ENCODE data around the gene CPLANE2. TPM values are rescaled to one million over a fixed set of nuclear protein-coding genes. Genes with fewer than 3 reads are reported as not detected.

The CPLANE2 gene
- total RNA-seq, 4 donors from 2014 or later, result 0.60 to 12.3 (median 4.3) TPM

DNA sequence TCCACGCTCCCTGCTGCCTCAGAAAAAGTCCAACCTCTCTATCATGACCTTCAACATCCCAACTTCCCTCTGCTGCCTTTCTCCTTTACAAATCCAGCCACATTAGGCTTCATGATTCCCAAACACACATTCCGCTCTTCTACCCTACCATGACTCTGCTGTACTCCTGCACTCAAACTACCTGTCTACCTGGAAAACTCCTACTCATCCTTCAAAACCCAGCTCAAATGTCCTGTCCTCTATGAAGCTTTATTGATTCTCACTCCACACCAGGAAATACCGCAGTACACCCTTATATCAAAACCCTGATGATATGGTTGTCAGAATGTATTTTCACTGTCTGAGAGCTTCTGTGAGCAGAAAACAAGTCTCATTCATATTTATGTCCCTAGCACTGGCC lies 33.4 kb downstream of the CPLANE2 start:
- Histone ChIP-seq H3K36me3 (no peaks in the 10 kb centered on the region), H3K4me1 (peaks cover 8 to 16% (median 14%) of the 10 kb centered on the region in 4 donors), H3K4me3 (no peak overlapping the region), H3K27ac (no peak overlapping the region), H3K9me3 (no peaks in the 10 kb centered on the region), H3K27me3 (no peaks in the 10 kb centered on the region)
- TF ChIP-seq POLR2A (IDR thresholded peaks at IDR 0.05) (no peak), POLR2AphosphoS5 (IDR thresholded peaks at IDR 0.05) (no peak), CTCF (IDR thresholded peaks at IDR 0.05) (no peak), EP300 (IDR thresholded peaks at IDR 0.05; ENCODE audit: low read depth) (no peak)
- intact Hi-C loops (cut with DNase I; ENCODE audit: low total_unique reads) (no loop called here), in situ Hi-C loops (cut with MboI; ENCODE audit: low pct_ligation_motif_present in 1 of 4, low pct_unique_long_range_greater_than_20kb in 1 of 4, low sequenced_read_pairs in 3 of 4) (loop anchor here in 1 of 4 donors (25.0 kb wide), 1 partner anchor 159 kb away; the partner anchor contains the start of genes FBXO42 and SZRD1)
- WGBS, 2 donors (ENCODE audit: low coverage in 1 of 2), result 63 to 73% methylated on average over 3 of the region's 3 CpGs
- DNase-seq, result no peak

- intact Hi-C loops (cut with DNase I; ENCODE audit: low total_unique reads), result loop anchor here (1.0 kb wide), 1 partner anchor 25 kb away; no protein-coding TSS in a partner anchor
- Histone ChIP-seq H3K4me1 (peaks cover 8 to 15% (median 12%) of the 10 kb centered on the region in 4 donors), H3K36me3 (no peaks in the 10 kb centered on the region), H3K9me3 (no peaks in the 10 kb centered on the region), H3K4me3 (no peak overlapping the region), H3K27ac (no peak overlapping the region), H3K27me3 (no peaks in the 10 kb centered on the region)
- 92 to 100% methylated on average over 6 to 23 of the region's 24 CpGs for WGBS, 2 donors (ENCODE audit: low coverage in 1 of 2)
- DNase-seq, result no peak
- TF ChIP-seq POLR2A (IDR thresholded peaks at IDR 0.05), result no peak
- no peak for TF ChIP-seq CTCF (IDR thresholded peaks at IDR 0.05)
- TF ChIP-seq POLR2AphosphoS5 (IDR thresholded peaks at IDR 0.05), result no peak
- in situ Hi-C loops (cut with MboI; ENCODE audit: low pct_ligation_motif_present in 1 of 4, low pct_unique_long_range_greater_than_20kb in 1 of 4, low sequenced_read_pairs in 3 of 4), result loop anchor here in 1 of 4 donors (25.0 kb wide), 1 partner anchor 160 kb away; the partner anchor contains the start of genes FBXO42 and SZRD1
Observed at GRCh38 chr1:16202281-16203210, 34.4 kb downstream of the CPLANE2 start.

DNA sequence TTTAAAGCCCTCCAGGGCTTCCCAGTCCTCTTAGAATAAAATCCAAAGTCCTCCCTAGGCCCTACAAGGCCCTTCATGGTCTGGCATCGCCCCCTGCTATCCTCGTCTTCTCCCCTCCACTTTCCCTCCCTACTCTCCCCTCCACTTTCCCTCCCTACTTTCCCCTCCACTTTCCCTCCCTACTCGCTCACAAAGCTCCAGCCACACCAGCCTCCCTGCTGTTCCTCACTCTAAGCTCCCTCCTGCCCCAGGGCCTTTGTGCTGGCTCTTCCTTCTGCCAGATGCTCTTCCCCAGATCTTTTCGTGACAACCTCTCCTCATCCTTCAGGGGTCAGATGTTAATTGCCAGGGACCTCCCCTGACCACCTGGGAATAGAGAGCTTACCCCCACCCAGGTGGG lies 37.3 kb downstream of the CPLANE2 start:
- TF ChIP-seq CTCF (IDR thresholded peaks at IDR 0.05) (no peak), EP300 (IDR thresholded peaks at IDR 0.05; ENCODE audit: low read depth) (no peak), POLR2A (IDR thresholded peaks at IDR 0.05) (no peak), POLR2AphosphoS5 (IDR thresholded peaks at IDR 0.05) (no peak)
- no peaks in the 10 kb centered on the region for H3K9me3 ChIP-seq
- H3K27ac ChIP-seq, result no peak overlapping the region
- H3K27me3 ChIP-seq, result no peaks in the 10 kb centered on the region
- no peak for DNase-seq
- 88 to 89% methylated on average over 4 of the region's 4 CpGs for WGBS, 2 donors (ENCODE audit: low coverage in 1 of 2)
- in situ Hi-C loops (cut with MboI; ENCODE audit: low pct_ligation_motif_present in 1 of 4, low pct_unique_long_range_greater_than_20kb in 1 of 4, low sequenced_read_pairs in 3 of 4), result loop anchor here in 1 of 4 donors (25.0 kb wide), 1 partner anchor 163 kb away; the partner anchor contains the start of genes FBXO42 and SZRD1
- no peaks in the 10 kb centered on the region for H3K36me3 ChIP-seq
- no peaks in the 10 kb centered on the region for H3K4me1 ChIP-seq
- no peak overlapping the region for H3K4me3 ChIP-seq
- intact Hi-C loops (cut with DNase I; ENCODE audit: low total_unique reads), result no loop called here

DNA sequence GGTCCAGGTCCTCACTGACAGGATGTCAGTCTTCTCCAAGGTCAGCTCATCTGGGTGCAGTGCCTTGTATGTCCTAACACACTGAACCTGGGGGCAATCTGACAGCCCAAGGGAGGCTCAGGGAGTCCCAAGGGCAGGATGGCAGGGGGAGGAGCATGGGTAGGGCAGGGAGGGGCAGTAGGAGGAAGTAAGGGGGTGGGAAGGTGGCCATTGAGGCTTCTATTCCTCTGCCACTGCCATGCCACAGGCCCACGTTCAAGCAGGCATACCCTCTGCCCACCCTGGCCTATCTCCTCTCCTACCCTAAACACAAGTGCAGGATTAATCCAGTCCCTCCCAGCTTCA lies 37.9 kb downstream of the CPLANE2 start:
- no peaks in the 10 kb centered on the region for H3K4me1 ChIP-seq
- WGBS, 2 donors (ENCODE audit: low coverage in 1 of 2), result 53% methylated on average over 1 of the region's 1 CpG; no CpG with 5 or more reads in 1 of the 2 donors
- no peak overlapping the region for H3K27ac ChIP-seq
- no peak for TF ChIP-seq POLR2A (IDR thresholded peaks at IDR 0.05)
- TF ChIP-seq POLR2AphosphoS5 (IDR thresholded peaks at IDR 0.05), result no peak
- TF ChIP-seq CTCF (IDR thresholded peaks at IDR 0.05), result no peak
- no peak for TF ChIP-seq EP300 (IDR thresholded peaks at IDR 0.05; ENCODE audit: low read depth)
- no peaks in the 10 kb centered on the region for H3K36me3 ChIP-seq
- in situ Hi-C loops (cut with MboI; ENCODE audit: low pct_ligation_motif_present in 1 of 4, low pct_unique_long_range_greater_than_20kb in 1 of 4, low sequenced_read_pairs in 3 of 4) (no loop called here), intact Hi-C loops (cut with DNase I; ENCODE audit: low total_unique reads) (no loop called here)
- no peak overlapping the region for H3K4me3 ChIP-seq
- H3K27me3 ChIP-seq, result no peaks in the 10 kb centered on the region
- no peak for DNase-seq
- H3K9me3 ChIP-seq, result no peaks in the 10 kb centered on the region

All from transverse colon (tissue), 4 donors.